WTC11 (cell line): ENCODE data around the gene CENPU. TPM values are rescaled to one million over a fixed set of nuclear protein-coding genes. Genes with fewer than 3 reads are reported as not detected.

ENCODE experiments used
- ATAC-seq: fragments of 200-7000 bp; cut with Tn5 transposase; 2 replicates; pipeline ENCODE4 v1.10.0; 2021; ENCODE audit warnings: mild to moderate bottlenecking, moderate library complexity
- CTCF ChIA-PET: fragments of 300-600 bp; sonication (Branson Sonifier 250); formaldehyde crosslinking; loops from one replicate; lab custom pipeline; 2021; ENCODE audit warnings: antibody characterized with exemption; lab: Charles Lee
- POLR2A ChIA-PET: fragments of 350-600 bp; sonication (Branson Sonifier 250); formaldehyde crosslinking; loops from one replicate; lab custom pipeline; 2021; ENCODE audit warnings: antibody characterized with exemption; lab: Charles Lee
- DNase-seq: peaks from one replicate; pipeline ENCODE4 v3.0.0; 2021; ENCODE audit warnings: low spot score
- H3K27ac Mint-ChIP-seq: 2 replicates; pipeline ENCODE4 v1.8.0; 2021; ENCODE audit warnings: mixed read lengths
- H3K27me3 Mint-ChIP-seq: 2 replicates; pipeline ENCODE4 v1.8.0; 2021; ENCODE audit warnings: low read depth, mild to moderate bottlenecking, moderate library complexity, mixed read lengths
- H3K36me3 Mint-ChIP-seq: 2 replicates; pipeline ENCODE4 v1.8.0; 2021; ENCODE audit warnings: mixed read lengths
- H3K4me1 Mint-ChIP-seq: 2 replicates; pipeline ENCODE4 v1.8.0; 2022; ENCODE audit warnings: mixed read lengths
- H3K4me3 Mint-ChIP-seq: 2 replicates; pipeline ENCODE4 v1.8.0; 2021; ENCODE audit warnings: mild to moderate bottlenecking, moderate library complexity, mixed read lengths
- H3K9me3 Mint-ChIP-seq: 2 replicates; pipeline ENCODE4 v1.8.0; 2021; ENCODE audit warnings: mixed read lengths
- ARID4B ChIP-seq: sonication (generic); formaldehyde crosslinking; IDR thresholded peaks from 2 replicates; pipeline ENCODE4 v1.8.0; 2023; ENCODE audit warnings: missing genetic modification reagents, mild to moderate bottlenecking, borderline replicate concordance
- ETV6 ChIP-seq: sonication (generic); formaldehyde crosslinking; IDR thresholded peaks from 2 replicates; pipeline ENCODE4 v1.8.1; 2022; ENCODE audit warnings: mild to moderate bottlenecking, missing genetic modification reagents
- IRF1 ChIP-seq: sonication (generic); formaldehyde crosslinking; IDR thresholded peaks from 2 replicates; pipeline ENCODE4 v1.8.0; 2023; ENCODE audit warnings: missing genetic modification reagents
- IRF2 ChIP-seq: sonication (generic); formaldehyde crosslinking; IDR thresholded peaks from 2 replicates; pipeline ENCODE4 v1.8.0; 2022; ENCODE audit warnings: low read depth, missing genetic modification reagents, borderline replicate concordance
- KAT7 ChIP-seq: sonication (generic); formaldehyde crosslinking; IDR thresholded peaks from 2 replicates; pipeline ENCODE4 v1.8.1; 2023; ENCODE audit warnings: missing genetic modification reagents, mild to moderate bottlenecking, borderline replicate concordance
- NFATC4 ChIP-seq: fragments of 250-450 bp; sonication (Bioruptor Pico); IDR thresholded peaks from 2 replicates; pipeline ENCODE4 v1.9.0; 2021; ENCODE audit warnings: mild to moderate bottlenecking
- NFE2L1 ChIP-seq: sonication (generic); formaldehyde crosslinking; IDR thresholded peaks from 2 replicates; pipeline ENCODE4 v1.8.1; 2023; ENCODE audit warnings: missing genetic modification reagents
- PRRX2 ChIP-seq: fragments of 250-450 bp; sonication (Bioruptor Pico); IDR thresholded peaks from 2 replicates; pipeline ENCODE4 v1.8.0; 2021; ENCODE audit warnings: mild to moderate bottlenecking
- RORB ChIP-seq: fragments of 250-450 bp; sonication (Bioruptor Pico); IDR thresholded peaks from 2 replicates; pipeline ENCODE4 v1.9.0; 2021; ENCODE audit warnings: mild to moderate bottlenecking
- SMAD3 ChIP-seq: sonication (generic); formaldehyde crosslinking; IDR thresholded peaks from 2 replicates; pipeline ENCODE4 v1.8.0; 2022; ENCODE audit warnings: missing genetic modification reagents, mild to moderate bottlenecking, borderline replicate concordance
- SOX15 ChIP-seq: fragments of 250-450 bp; sonication (Bioruptor Pico); IDR thresholded peaks from 2 replicates; pipeline ENCODE4 v1.9.0; 2021; ENCODE audit warnings: mild to moderate bottlenecking
- USF2 ChIP-seq: sonication (generic); formaldehyde crosslinking; IDR thresholded peaks from 2 replicates; pipeline ENCODE4 v1.8.1; 2023; ENCODE audit warnings: mild to moderate bottlenecking, missing genetic modification reagents, moderate library complexity
- ZNF121 ChIP-seq: sonication (generic); formaldehyde crosslinking; IDR thresholded peaks from 2 replicates; pipeline ENCODE4 v1.8.0; 2023; ENCODE audit warnings: missing genetic modification reagents
- ZNF396 ChIP-seq: fragments of 250-450 bp; sonication (Bioruptor Pico); IDR thresholded peaks from 2 replicates; pipeline ENCODE4 v1.8.0; 2021; ENCODE audit warnings: mild to moderate bottlenecking, moderate library complexity, borderline replicate concordance
- ZNF512 ChIP-seq: sonication (generic); formaldehyde crosslinking; IDR thresholded peaks from 2 replicates; pipeline ENCODE4 v1.8.1; 2022; ENCODE audit warnings: missing genetic modification reagents, borderline replicate concordance
- total RNA-seq: library from RNA; stranded (reverse); gene quantifications from 3 replicates; pipeline ENCODE4 v1.2.3, GENCODE V29; 2021
- TF ChIP-seq, protein P1 (sequence below): sonication (generic); formaldehyde crosslinking; IDR thresholded peaks from 2 replicates; pipeline ENCODE4 v1.8.1; 2023; ENCODE audit warnings: mild to moderate bottlenecking, missing genetic modification reagents, borderline replicate concordance
- TF ChIP-seq, protein P2 (sequence below): fragments of 250-450 bp; sonication (Bioruptor Pico); conservative IDR thresholded peaks from 2 replicates; pipeline ENCODE4 v1.9.0; 2021; ENCODE audit warnings: mild to moderate bottlenecking

Gene CENPU
- total RNA-seq, 1 experiment from 2014 or later = 60.5 TPM

DNA sequence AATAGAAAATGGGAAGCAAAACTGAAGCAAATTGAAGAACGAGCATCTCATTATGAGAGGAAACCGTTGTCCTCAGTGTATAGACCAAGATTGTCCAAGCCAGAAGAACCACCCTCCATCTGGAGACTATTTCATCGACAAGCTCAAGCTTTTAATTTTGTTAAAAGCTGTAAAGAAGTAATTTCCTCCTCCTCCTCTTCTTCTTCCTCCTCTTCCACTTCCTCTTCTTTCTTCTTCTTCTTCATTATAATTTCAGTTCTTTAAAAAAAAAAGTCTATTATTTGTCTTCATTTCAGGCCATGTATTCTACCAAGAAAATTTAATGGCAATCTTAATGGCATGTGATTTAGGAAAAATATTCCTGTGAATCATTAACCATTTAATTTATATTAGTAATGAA, 76.8 kb downstream of the CENPU start:
- ATAC-seq (no peak), DNase-seq (no peak)
- no peaks in the 10 kb centered on the region for H3K9me3 Mint-ChIP-seq
- TF ChIP-seq ZNF396 (CRISPR knock-in tag) (no peak), ETV6 (CRISPR knock-in tag) (no peak), NFATC4 (CRISPR knock-in tag) (no peak), IRF2 (CRISPR knock-in tag) (no peak), ZNF121 (CRISPR knock-in tag) (no peak), USF2 (CRISPR knock-in tag) (no peak), RORB (CRISPR knock-in tag) (no peak), ZNF512 (no peak), KAT7 (CRISPR knock-in tag) (no peak), NFE2L1 (CRISPR knock-in tag) (no peak), PRRX2 (CRISPR knock-in tag) (no peak), ARID4B (CRISPR knock-in tag) (no peak), IRF1 (no peak), SOX15 (no peak), SMAD3 (CRISPR knock-in tag) (no peak)
- TF ChIP-seq, protein P1, sequence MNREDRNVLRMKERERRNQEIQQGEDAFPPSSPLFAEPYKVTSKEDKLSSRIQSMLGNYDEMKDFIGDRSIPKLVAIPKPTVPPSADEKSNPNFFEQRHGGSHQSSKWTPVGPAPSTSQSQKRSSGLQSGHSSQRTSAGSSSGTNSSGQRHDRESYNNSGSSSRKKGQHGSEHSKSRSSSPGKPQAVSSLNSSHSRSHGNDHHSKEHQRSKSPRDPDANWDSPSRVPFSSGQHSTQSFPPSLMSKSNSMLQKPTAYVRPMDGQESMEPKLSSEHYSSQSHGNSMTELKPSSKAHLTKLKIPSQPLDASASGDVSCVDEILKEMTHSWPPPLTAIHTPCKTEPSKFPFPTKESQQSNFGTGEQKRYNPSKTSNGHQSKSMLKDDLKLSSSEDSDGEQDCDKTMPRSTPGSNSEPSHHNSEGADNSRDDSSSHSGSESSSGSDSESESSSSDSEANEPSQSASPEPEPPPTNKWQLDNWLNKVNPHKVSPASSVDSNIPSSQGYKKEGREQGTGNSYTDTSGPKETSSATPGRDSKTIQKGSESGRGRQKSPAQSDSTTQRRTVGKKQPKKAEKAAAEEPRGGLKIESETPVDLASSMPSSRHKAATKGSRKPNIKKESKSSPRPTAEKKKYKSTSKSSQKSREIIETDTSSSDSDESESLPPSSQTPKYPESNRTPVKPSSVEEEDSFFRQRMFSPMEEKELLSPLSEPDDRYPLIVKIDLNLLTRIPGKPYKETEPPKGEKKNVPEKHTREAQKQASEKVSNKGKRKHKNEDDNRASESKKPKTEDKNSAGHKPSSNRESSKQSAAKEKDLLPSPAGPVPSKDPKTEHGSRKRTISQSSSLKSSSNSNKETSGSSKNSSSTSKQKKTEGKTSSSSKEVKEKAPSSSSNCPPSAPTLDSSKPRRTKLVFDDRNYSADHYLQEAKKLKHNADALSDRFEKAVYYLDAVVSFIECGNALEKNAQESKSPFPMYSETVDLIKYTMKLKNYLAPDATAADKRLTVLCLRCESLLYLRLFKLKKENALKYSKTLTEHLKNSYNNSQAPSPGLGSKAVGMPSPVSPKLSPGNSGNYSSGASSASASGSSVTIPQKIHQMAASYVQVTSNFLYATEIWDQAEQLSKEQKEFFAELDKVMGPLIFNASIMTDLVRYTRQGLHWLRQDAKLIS (CRISPR knock-in tag) = no peak
- TF ChIP-seq, protein P2, sequence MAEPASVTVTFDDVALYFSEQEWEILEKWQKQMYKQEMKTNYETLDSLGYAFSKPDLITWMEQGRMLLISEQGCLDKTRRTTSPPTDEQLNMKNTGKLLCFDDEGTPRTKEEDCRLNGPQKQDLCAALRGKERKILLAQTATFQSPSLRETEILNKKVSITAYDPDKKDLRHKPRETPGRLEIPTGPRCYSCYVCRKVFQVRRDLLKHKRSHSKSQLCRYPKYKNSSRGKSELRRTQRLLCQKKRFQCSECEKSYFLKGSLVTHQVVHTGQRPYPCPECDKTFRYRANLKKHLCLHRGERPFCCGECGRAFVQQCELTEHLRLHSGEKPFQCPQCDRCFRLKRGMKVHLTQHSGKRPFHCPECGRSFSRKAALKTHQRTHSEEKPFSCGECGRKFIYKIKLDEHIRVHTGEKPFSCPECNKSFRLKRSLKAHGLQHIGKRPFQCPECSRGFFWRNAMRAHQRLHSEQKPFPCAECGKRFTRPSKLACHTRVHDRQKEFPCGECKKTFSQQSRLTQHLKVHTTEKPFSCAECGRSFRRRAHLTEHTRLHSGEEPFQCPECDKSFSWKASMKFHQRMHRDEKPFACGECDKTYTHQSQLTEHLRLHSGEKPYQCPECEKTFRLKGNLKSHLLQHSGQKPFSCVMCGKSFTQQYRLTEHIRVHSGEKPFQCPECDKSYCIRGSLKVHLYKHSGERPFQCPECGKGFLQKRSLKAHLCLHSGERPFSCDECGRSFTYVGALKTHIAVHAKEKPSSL (CRISPR knock-in tag) = no peak
- CTCF ChIA-PET = no interaction called here
- H3K36me3 Mint-ChIP-seq = 0 out of 2 replicates have a peak, but pooled peaks cover 3% of the 10 kb centered on the region
- H3K27ac Mint-ChIP-seq = no peak overlapping the region
- no peak overlapping the region for H3K4me3 Mint-ChIP-seq
- H3K4me1 Mint-ChIP-seq = peaks cover 13% of the 10 kb centered on the region
- POLR2A ChIA-PET = interaction anchor here (0.6 kb wide), 1 partner anchor 169 kb away, joined by 4 read pairs; no protein-coding TSS in a partner anchor
- H3K27me3 Mint-ChIP-seq = no peaks in the 10 kb centered on the region
